ENCODE data around the gene RAB3GAP1.
"Not testable (repeated sequence)": the region's sequence is repeated elsewhere in the genome, so short reads cannot be mapped to it uniquely, and the experiment has no call there.

The RAB3GAP1 gene

GRCh38 chr2:135052042-135052876, at the start of gene RAB3GAP1:
Gene RAB3GAP1 (plus strand): TSS chr2:135052292. CDS start chr2:135052308, 16 bp downstream.
- no peak for DNase-seq

DNA sequence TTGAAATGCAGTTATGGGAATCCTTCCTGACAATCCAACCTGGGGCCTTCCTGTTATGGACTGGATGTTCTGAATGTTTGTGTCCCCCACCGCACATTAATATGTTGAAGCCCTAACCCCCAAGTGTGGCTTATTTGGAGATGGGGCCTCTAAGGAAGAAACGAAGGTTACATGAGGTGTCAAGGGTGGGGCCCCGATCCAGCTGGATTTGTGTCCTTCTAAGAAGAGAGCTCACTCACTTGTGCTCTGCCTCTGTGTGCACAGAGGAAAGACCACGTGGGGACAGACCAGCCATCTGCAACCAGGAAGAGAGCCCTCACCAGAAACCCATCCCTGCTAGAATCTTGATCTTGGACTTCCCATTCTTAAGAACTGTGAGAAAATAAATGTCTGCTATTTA, 49.3 kb upstream of the RAB3GAP1 start:
- DNase-seq: no peak

DNA sequence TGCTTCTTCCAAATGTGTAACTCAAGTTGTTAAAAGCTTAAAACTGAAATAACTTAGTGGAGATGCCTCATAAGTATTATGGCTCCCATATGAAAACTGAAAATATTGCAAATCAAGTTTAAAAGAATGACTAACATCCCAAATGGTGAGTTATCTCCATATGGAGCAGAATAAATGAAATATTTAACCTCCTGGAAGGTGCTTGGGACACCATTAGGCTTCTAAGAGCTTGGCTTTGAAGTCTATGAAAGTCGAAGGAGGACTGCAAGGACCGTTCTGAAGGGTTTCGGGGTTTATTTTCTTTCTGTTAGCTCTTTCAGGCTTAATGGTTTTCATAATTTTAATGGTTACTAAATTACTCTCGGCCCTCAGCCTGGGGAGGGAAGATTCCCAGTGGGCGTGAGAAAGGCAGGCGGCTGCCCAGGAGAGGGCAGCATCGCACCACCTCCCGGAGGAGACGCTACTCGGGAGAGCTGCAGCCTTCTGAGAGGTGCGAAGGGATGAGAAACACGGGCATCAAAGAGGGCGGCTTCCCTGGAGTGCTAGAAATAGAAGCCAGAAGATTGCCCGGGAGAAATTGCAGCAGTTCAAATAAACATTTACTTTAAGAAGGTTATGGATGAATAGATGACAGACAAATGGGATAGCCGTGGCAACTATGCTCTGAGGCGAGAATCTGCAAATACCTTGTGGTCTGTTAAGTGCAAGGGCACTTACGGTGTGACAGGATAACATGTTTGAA, 47.9 kb upstream of the RAB3GAP1 start:
- peak; percentile 20 for DNase-seq

DNA sequence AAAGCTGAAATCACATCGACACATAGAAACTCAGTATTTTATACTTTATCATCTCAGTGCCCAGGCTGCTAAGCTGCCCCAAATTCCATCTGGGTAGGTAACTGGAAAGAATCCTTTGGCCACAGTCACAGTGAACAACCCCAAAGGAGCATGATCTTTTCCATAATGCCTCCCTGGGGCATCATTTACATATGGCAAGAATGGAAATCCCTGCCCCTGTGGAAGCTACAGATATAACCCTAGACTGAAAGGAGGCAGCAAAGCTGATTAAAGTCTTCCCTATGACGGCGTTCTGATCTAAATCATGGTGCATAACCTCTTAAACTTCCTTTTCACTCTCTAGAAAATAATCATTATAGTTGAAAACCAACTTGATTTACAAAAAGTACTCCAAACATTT, 46.3 kb upstream of the RAB3GAP1 start:
- no peak for DNase-seq

- no peak for DNase-seq
These were observed 42.8 kb upstream of the RAB3GAP1 start for GRCh38 chr2:135009339-135009738.

- no peak for DNase-seq
These were observed 41.7 kb upstream of the RAB3GAP1 start for GRCh38 chr2:135010200-135010942.

GRCh38 chr2:135011633-135012032, 40.5 kb upstream of the RAB3GAP1 start:
- no peak for DNase-seq

DNA sequence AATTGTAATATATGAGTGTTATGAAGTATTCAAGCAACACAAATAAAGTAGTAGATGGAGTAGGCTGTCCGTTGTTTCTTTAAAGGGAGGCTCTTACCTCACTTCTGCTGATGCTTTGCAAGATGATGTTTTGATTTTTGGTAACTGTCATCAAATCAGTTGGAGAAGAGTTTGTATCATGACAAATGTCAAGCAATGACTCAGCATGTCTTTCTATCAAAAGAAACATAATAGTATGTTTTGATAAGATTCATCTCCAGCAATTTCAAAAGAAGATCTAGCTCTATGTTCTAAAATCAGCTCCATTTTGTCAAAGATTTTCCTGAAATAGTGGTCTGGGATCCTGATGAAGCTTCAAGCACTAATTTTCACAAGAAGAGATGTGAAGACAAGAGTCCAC, 30.5 kb upstream of the RAB3GAP1 start:
- no peak for DNase-seq

GRCh38 chr2:135022952-135023880, 28.9 kb upstream of the RAB3GAP1 start:
- no peak for DNase-seq

DNA sequence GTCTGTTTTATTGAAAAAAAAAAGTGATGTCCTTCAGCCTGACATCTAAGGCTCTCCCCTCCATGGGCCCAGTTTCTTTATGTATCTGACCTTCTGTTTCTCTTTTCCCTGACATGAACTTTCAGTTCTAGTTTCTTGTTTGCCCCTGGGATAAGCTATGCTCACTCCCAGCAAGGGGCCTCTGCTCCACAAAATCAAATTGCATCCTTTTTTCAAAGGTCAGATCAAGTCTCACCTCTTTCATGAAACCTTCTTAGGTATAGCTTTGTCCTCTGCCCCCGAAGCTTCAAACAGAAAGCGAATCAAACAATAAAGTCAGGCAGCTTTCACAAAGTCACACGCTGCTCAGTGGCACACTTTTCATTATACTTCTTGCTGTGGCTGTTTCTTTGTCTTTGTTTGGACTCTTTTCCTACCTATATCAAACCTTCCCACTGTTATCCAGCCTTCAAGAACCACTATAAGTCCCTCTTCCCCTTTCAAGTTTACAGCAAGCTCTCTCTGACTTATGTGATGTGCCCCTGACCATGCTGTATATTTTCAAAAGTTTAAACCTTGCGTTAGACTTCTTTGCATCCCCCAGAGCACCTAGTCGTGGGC, 28.1 kb upstream of the RAB3GAP1 start:
- DNase-seq: no peak

- no peak for DNase-seq
These were observed 22.5 kb upstream of the RAB3GAP1 start for GRCh38 chr2:135029481-135030134.

- no peak for DNase-seq
These were observed 21.3 kb upstream of the RAB3GAP1 start for GRCh38 chr2:135030826-135031225.

GRCh38 chr2:135033216-135033615, 18.9 kb upstream of the RAB3GAP1 start:
- not testable (repeated sequence) for DNase-seq

DNA sequence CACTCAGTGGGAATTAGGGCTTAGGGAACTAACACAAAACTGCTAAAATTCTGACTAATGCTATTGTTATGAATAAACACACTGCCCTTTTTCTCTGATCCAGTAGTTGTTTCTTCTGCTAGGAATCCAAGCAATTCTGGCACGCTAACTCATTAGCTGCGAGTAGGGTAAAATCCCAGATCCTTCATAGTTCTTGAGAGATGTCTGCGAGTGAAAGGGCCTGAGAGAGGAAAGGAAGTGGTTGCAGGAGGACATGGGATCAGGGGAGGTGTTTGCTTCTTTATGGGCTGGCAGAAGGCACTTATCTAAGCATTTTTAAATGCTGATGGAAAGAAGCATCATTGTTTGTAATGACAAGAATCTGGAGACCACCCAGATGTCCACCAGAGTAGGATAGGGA, 14.3 kb upstream of the RAB3GAP1 start:
- no peak for DNase-seq

DNA sequence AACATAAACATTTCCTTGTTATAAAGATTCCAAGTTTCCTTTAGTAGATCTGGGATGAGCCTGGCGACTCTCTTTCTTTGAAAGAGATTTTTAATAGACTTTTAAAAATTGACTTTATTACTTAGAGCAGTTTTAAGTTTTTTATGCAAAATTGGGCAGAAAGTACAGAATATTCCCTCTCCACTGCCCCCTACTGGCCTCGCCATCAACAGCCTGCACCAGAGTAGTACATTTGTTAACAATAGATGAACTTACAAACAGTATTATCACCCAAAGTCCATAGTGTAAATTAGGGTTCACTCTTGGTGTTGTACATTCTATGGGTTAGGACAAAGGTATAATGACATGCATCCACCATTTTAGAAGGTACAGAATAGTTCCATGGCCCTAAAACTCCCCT, 8.7 kb upstream of the RAB3GAP1 start:
- no peak for DNase-seq

DNA sequence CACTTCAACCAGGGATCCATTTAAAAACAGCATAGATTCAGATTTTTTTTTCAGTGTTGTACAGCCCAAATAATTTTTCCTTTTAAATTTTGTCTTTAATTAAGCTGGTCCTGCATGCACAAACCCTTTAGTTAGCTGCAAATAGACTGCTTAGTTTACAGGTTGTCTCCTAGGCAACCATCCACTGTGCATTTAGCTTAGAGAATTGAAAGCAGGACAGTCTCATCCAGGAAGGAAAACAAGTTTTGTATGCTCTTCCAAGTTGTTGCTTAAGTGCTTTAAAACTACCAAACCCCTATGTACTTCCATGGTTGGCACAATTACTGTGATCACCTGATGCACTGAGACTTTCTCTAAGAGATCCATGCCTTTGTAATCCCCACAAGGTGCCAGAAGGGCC, 4.8 kb upstream of the RAB3GAP1 start, which contains the start of gene MAP3K19:
MAP3K19 (minus strand) TSS at position 148 of the 400 bp plus-strand sequence. CDS start 22,800 bp downstream, outside the sequence.
- no peak for DNase-seq

- no peak for DNase-seq
These were observed 4.0 kb upstream of the RAB3GAP1 start for GRCh38 chr2:135048122-135048521.

GRCh38 chr2:135050132-135050531, 2.0 kb upstream of the RAB3GAP1 start:
- no peak for DNase-seq

DNA sequence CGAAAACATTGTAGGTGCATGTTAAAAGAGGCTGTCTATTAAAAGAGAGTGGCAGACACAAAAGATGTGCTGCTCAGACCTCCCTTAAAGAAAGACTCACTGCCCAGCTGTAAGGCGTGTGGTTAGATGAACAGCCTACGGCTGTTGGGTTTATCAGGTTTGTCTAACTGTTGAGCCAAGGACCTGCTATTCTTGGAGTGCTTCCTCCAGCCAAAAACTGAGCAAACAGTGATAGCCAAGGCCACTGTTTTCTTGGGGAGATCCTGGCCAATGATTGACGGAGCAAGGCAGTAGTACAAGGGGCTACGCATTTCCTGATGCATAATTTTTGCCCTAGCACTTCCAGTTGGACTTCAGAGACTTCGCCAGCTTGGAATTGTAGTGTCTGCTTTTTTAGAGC, 1.4 kb upstream of the RAB3GAP1 start:
- DNase-seq: no peak

- DNase-seq: no peak
These were observed 944 bp downstream of the RAB3GAP1 start for GRCh38 chr2:135052997-135053474.

DNA sequence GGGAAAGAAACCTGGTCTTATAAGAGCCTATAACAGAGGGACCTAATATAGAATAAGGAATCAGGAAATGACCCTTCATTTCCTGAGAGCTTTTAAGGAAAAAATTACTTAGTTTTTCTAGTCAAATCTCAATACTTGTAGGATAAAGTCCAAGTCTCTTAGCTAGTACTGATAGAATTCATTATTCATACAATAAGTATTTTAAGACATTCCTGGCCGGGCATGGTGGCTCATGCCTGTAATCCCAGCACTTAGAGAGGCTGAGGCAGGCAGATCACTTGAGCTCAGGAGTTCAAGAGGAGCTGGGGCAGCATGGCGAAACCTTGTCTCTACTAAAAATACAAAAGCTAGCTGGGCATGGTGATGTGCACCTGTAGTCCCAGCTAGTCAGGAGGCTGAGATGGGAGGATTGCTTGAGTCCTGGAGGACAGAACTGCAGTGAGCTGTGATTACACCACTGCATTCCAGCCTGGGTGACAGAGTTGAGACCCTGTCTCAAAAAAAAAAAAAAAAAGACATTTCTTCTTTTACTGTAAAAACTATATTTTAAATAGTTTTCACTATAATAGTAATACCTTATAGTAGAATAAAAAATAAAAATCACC, 3.2 kb downstream of the RAB3GAP1 start:
- DNase-seq: no peak

Data from NCI-H187 treated with DMSO at 0.1 percent for 48 hours (cell line).